GM21526 (cell line): ENCODE results near the gene SLC25A51.

Experiments used
- ATAC-seq: cut with Tn5 transposase; IDR thresholded peaks from one replicate; pipeline ENCODE4 v1.9.1; 2021; ENCODE audit warnings: moderate library complexity; ENCODE audit not compliant: unreplicated experiment, low FRiP score

Gene SLC25A51

DNA sequence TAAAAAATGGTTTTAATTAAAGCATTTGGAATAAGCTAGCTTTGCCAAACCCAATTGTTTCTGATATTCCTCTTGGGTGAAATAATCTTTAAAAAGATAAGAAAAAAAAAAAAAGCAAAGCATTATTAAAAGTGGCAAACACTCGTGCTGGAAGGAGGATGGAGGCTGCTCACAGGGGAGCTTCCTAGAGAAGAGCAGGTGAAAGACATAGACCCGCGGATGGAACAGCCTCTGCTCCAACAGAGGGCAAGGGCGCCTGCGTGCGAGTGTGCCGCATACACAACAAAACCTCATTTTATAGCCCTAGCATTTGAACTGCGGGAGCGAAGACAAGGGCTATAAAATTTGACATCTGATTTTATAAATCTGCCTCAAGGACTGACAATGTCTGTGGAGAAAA lies 33.4 kb upstream of the SLC25A51 start:
- no peak for ATAC-seq

DNA sequence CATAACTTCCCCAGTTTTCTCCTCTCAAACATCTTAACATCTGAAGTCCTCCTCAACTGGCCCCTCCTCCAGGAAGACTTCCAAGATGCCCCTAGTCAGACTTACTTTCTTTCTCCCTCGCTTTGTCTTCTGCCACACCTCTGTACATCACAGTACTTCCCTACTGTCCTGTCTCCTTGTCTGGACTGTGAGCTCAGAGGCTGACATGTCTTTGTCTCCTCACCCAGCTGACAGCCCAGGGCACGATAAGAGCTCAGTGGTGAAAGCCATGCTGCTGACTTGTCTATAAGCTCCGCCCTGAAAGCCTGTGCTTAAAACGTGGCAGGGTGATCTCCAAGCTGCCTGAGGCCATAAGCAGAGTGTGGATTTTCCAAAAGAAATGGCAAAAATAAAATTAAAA lies 33.0 kb upstream of the SLC25A51 start:
- ATAC-seq = no peak

DNA sequence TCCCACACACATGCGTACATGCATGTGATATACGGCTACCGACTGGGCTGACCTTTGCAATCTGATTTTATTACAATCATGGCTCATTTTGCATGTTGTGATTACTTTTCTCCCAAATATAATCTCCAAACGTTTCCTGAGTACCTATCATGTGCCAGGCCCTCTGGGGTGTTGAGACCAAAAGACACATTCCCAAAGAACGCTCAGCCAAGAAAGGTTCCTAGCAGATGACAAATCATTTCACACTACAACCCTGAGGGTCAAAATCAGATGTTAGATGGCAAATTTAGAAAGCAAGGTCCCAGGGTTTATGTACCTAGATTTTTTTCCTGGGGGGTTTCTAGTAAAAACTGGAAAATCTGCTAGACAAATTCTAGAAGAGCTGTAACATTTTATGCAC lies 32.4 kb upstream of the SLC25A51 start:
- no peak for ATAC-seq

DNA sequence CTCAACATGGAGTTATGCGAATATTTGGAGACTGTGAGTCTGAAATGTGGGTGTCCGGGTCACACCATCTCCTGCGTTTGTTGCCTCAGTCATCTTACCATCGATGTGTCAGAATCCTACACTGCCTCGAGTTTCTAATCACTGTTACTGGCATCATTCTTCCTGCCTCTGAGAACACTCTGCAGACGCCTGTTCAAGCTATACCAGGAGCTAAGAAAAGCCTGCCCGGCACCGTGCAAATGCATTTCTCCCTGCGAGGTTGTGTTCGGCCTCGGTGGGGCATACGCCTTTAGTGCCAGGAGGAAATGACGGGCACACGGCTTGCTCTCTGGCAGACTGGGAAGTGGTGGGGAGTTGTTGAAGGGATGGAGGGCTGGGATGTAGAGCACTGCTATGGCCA lies 31.2 kb upstream of the SLC25A51 start:
- no peak for ATAC-seq

DNA sequence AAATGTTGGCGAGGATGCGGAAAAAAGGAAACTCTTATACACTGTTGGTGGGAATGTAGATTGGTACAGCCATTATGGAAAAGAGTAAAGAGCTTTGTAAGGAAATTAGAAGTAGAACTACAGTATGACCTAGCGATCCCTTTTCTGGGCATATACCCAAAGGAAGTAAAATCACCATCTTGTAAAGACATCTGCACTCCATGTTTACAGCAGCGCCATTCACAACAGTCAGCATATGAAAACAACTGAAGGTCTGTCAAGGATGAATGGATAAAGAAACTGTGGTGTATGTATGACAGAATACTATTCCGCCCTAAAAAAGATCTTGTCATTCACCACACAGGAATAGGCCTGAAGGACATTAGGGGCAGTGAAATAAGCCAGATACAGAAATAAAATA lies 27.7 kb upstream of the SLC25A51 start:
- no peak for ATAC-seq

DNA sequence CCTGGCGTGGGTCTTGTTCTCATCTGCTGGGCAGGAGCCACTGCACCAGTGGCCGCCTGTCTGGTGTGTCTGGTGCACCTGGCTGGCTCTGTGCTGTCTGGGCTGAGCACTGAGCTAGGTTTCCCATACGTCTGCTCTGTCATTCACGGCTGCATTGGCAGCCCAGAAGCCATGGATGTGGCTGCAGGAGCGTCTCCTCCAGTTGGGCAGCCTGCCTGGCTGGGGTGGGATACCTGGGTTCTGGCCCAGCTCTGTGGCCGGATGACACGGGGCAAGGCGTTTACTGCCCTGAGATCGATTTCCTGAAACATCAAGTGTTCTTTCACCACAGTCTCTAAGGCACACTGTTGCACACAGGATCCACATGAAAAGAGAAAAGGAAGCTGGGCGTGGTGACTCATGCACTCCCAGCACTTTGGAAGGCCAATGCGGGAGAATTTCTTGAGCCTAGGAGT lies 25.5 kb upstream of the SLC25A51 start:
- ATAC-seq = no peak

DNA sequence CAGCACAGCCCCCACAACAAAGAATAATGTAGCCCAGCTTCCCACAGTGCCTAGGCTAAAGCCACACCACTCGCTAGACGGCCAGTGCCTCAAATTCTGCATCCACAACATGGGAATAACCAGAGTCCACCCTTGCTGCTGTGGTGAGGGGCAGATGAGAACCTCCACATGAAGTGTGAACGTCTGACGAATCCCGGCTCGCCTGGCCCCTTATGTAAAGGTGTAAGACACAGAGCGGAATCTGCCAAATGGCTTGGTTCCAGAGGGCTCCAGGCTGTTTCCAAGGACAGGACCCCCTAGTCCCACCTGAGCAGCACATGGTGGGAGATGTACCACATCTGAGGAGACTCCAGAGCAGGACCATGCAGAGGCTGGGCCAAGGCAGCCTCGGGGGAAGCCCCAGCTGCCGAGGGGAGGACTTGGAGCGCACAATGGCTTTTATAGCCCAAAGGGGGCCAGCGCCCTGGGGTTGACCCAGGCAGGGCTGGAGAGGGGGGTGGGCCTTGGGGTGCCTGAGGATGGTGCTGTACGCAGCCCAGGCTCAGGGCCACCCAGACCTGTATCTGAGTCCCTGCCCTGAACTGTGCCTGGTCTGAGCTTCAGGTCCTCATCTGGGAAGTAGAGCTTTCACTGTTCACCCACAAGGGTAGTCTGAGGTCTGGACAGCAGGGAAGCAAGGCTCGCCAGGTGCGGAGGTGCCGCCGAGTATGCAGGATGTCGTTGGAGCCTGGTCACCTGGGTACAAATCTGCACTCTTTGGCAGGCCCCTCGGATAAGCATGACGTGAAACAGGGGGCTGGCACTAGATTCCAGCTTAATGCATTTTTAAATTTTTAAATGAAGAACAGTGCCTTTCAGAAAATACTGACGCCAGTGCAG lies 24.9 kb upstream of the SLC25A51 start:
- no peak for ATAC-seq

DNA sequence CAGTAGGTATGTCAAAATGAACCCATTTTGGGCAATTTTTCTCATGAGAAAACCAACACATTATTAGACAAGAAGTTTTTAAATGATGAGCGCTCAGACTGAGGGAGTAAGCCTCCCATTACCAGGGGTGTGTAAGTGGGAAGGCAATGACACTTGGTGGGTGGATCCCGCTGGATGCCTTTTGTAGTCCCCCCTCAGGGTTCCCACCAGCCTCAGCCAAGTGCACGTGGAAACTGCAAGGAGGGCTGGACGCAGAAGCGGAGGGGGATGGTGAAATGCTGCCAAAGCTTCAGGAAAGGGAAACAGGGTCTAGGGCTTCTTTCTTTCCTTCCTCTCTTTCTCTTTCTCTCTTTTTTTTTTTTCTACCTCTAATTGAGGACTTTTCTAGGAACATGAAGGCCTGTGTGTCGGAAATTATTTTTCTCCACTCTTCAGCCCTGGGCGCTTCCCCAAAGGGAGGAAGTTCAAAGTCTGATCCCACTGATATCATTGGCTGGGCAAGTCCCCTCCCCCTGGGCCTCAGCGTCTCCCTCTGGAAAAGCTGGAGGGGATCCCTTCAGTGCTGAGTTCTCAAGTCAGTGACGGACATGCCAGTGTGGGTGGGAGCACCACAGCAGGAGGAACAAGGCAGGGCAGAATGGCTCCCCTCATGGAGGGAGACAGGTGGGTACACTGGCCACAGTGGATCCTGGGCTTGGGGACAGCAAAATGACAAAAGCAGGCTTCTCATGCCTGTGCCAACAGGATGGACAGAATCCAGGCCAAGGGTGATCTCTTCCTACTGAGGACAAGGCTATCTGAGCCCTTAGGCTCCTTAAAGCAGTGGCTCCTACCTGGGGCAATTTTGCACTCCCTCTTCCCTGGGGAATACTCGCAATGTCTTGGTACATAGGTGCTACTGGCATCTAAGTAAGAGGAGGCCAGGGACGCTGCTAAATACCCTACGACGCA lies 23.9 kb upstream of the SLC25A51 start:
- no peak for ATAC-seq

DNA sequence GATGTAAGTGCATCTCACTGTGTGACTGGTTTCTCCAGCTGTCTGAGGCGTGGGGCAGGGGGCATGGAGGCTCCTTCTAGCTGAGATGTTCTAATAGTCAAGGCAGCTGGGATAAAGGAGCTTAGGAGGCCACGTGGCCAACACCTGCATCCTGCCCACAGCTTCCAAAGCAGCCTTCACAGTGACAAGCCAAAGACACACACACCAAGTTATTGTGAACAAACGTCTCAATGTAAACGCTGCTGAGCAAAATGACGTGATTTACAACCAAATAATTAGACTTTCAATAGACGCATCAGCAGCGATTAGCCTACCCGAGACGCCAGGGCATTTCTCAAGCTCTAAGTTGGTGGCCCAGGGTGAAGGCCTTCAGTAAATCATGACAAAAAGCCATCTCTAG lies 23.2 kb upstream of the SLC25A51 start:
- ATAC-seq = no peak

DNA sequence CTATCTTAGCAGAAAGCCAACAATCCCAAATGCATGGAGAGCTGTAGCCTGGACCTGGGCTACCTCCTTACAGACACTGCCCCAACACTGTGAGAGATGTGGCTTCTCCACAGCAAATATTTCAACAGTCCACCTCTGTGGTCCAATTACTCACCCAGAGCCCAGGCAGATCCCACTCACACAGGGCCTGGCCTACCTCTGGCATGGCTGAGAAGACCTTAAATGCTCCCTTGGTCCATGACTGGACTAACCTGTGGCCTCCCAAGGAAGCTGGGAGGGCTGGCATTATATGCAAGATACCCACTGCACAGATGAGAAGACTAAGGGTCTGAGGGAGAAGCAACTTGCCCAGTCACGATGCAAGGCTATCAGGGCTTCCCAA lies 22.8 kb upstream of the SLC25A51 start:
- no peak for ATAC-seq

DNA sequence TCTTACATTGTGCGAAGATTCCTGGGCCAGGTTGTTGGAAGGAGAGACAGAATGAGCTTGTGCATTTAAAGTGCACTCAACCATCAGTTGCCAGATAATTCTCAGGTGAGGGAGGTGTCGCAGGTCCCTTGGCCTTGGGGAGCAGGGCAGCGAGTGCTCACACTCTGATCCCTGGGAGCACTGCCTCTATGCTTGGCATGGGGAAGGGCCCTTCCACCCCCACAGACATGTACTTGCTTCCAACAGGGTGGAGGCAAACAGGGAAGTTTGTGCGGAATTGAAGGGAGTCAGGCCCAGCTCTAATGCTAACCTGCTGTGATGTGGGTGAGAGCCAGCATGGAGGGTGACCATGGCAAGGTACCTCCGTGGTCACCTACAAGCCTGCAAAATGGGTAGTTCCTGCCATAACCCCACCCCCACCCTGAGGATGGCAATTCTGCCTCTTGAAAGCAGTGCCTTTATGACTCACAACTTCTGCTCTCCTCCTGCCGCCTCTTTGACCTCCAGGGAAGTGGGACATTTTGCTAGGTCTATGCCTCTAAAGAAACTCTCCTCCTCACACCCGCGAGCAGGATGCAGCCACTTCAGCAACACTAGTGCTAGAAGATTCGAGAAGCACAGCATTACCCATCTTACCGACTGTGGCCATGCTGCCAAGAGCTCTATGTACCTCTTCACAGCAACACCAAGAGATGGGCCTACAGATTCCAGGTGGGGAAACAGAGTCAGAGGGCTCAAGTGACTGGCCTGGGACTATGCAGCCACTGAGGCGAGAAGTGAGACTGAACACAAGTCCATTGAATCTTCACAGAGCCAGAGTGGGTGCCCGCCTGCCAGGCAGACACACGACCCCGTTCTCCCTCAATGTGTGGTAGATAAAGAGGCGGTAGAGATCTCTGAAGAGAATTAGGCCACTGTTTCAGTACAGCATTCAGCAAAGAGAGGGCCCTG lies 22.1 kb upstream of the SLC25A51 start:
- no peak for ATAC-seq

DNA sequence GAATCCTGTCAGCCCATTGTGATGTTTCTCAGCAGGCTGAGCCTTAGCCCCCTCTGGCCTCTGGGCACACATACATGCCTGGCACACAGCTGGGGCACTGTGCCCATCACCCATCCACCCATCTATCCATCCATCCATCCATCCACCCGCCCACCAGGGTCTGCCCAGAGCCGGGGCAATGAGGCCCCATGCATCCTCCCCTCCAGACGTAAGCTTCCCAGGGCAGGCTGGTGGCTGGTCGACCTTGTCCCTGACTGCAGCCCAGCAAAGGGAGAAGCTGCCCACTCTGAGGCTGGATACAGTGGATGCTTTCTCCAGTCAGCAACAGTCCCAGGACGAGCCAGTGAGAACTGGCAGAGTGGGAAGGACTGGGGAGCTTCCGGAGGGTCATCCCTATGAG lies 21.1 kb upstream of the SLC25A51 start:
- ATAC-seq = no peak

DNA sequence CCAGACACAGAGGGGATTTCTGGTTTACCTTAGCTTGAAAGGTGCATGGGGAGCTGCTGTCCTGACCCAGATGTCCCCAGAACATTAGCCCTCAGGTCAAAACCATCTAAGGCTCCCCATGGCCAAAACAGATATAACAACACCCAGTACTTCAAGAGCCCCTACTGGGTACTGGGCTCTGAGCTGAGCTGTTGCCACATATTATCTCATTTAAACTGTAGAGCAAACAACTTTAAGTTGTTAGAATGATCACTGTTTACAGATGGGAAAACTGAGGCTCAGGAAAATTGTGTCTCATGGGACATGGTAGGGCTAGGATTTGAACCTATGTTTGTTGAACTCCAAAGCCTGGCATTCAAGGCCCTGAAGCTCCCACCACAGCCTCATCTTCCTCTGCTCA lies 20.6 kb upstream of the SLC25A51 start:
- no peak for ATAC-seq

DNA sequence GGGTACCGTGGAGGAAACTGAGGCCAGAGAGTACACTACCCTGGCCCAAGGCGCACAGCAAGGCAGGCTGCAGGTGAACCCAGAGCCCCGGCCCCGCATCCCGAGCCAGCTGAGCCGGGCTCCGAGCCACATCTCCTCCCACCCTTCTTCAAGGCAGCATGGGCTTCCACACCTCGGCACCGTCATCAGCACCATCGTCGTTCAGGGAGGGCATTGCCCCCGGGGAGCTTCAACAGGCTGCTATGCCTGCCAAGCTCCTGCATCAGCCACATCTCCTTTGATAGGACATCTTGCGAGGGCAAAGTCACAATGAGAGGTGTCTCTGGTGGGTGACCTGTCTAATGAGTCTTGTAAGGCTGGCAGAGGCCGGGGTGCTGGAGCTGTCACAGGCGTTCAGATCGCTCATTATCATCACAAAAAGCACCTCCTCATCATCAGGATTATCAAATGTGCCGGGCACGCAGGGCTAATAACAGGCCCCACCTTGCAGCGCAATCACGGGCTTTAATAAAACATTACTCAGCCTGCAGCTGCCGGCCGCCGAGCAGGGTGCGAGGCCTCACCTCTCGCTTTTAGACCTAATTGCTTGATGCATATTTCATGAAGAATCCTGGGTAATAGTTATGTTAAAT lies 20.0 kb upstream of the SLC25A51 start:
- no peak for ATAC-seq

DNA sequence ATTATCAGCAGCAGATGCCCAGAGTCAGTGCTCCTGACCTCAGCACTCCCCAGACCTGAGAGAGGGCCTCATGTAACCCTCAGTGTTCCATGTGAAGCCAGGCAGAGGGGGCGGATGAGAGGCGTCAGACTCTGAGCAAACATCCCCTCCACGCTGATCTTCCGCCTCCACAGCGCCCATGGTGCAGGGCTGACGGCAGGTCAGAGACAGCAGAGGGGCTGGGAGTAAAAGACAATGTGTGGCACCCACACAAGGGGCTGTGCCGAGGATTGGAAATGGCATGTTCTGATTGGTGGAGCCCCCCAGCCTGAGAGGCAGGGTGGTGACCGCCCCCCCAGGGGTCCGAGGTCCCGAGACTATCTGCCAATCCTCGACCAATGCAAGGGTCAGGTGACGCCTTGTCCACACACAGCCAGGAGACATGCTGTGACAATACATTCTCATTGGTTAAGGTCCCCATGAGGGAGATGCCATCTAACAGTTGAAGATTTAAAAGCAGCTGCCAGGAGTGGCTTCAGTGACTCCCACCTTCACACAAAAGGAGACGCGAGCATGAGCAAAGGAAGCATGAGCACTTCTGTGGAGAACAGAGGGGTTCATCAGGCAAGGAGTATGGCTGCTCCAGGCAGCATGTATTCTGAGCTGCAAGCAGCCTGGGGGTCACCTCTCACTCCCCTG lies 19.3 kb upstream of the SLC25A51 start:
- no peak for ATAC-seq

DNA sequence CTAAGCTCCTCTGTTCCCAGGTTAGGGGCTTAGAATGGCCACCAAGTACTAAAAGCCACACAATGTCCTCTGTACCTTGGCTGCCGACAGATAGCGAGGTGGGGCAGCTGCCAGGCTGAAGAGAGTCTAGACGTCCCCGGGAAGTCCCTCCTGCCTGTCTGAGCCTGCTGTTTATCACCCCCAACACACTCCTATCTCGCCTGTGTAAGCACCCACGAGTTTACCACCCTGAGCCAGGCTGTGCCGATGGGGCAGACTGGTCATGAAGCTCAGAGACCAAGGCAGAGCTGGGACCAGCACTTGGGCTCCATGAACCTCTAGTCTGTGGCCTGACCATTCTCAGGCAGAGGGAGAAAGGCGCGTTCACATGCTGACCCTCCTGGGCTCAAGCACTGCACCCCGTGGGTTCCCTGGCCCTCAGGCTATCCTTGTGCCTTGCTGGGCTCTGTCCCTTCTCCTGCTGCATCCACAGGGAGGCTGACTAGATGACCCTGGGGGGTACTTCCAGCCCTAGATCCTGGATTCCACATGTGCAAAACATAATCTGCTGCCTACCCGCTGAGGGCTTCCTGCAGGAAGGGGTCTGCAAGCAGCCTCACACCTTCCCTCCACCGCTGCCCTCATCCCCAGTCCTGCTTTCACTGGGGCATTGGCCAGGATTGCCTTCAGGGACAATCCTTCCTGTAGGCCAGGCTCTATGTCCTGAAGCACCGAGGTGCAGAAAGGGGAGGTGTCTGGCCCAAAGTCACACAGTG lies 18.6 kb upstream of the SLC25A51 start:
- no peak for ATAC-seq

DNA sequence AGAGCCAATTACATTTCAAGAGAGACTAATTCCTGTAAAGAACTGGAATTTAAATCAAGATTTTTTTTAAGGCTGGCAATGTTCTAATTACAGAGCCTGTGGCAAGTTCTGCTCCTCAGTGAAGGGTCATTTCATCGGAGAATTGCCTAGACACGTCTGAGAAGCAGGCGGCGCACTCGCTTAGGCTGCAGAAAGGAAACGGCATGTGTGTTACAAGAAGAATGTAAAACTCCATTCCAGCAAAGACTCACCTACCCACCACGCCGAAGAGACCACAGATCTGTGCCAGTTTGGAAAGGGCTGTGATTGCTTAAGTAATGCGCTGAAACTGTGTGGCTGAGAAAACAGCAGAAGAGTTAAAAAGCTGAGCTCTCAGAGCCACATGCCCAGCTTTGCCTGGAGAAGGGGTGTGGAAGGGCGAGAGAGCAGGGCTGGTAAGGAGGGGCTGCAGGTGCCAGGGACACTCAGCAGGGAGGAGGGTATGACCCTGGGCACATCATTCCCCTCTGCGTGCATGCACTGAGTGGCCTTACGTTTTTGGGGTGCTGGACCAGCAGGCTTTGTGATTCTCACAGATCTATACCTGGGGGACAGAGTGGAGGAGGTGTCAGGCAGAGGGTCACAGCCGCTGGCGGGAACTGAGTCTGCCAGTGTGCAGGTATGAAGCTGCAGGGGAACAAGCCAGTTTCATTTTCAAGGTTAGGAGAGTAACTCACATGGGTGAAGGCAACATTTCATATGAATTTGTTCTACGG lies 17.8 kb upstream of the SLC25A51 start:
- no peak for ATAC-seq

DNA sequence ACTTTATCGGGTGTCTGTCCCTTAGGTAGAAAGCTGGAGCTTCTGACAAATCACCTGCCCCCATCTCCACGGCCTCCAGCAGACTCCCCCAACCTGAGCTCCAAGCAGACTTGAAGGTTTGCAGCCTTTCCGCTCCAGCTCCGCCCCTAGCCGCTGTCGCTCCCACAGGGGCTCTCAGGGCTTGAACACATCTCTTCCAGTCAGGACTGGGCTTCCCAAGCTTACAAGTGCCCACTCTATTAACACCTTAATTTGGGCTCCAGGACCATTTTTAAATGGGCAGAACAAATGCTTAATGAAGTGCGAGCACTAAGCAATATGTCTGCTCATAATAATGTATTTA lies 17.2 kb upstream of the SLC25A51 start:
- no peak for ATAC-seq
